Measurements from ENCODE around the gene SLC45A1.

The SLC45A1 gene

GRCh38 chr1:8352886-8353785 is 35.2 kb downstream of the SLC45A1 start:
- DNase-seq (ENCODE audit: low spot score): no peak

- DNase-seq (ENCODE audit: low spot score): no peak
Observed at GRCh38 chr1:8354038-8354437, 36.1 kb downstream of the SLC45A1 start.

GRCh38 chr1:8355439-8356255 is 37.7 kb downstream of the SLC45A1 start:
- no peak for DNase-seq (ENCODE audit: low spot score)

- DNase-seq (ENCODE audit: low spot score): no peak
Observed at GRCh38 chr1:8356256-8357209, 38.6 kb downstream of the SLC45A1 start.

- no peak for DNase-seq (ENCODE audit: low spot score)
Observed at GRCh38 chr1:8357329-8358101, 39.6 kb downstream of the SLC45A1 start.

- no peak for DNase-seq (ENCODE audit: low spot score)
Observed at GRCh38 chr1:8358241-8358896, 40.5 kb downstream of the SLC45A1 start.

- DNase-seq (ENCODE audit: low spot score): no peak
Observed at GRCh38 chr1:8358897-8359616, 41.1 kb downstream of the SLC45A1 start.

- DNase-seq (ENCODE audit: low spot score): no peak
Observed at GRCh38 chr1:8359617-8360481, 41.9 kb downstream of the SLC45A1 start.

GRCh38 chr1:8360493-8361197 is 42.7 kb downstream of the SLC45A1 start:
- no peak for DNase-seq (ENCODE audit: low spot score)

- DNase-seq (ENCODE audit: low spot score): no peak
Observed at GRCh38 chr1:8361198-8361849, 43.4 kb downstream of the SLC45A1 start.

- DNase-seq (ENCODE audit: low spot score): no peak
Observed at GRCh38 chr1:8362701-8363101, 44.8 kb downstream of the SLC45A1 start.

GRCh38 chr1:8363186-8363766 is 45.4 kb downstream of the SLC45A1 start:
- DNase-seq (ENCODE audit: low spot score): no peak

- no peak for DNase-seq (ENCODE audit: low spot score)
Observed at GRCh38 chr1:8363767-8364301, 45.9 kb downstream of the SLC45A1 start.

GRCh38 chr1:8364528-8365442 is 46.9 kb downstream of the SLC45A1 start:
- DNase-seq (ENCODE audit: low spot score): no peak

- no peak for DNase-seq (ENCODE audit: low spot score)
Observed at GRCh38 chr1:8365661-8366362, 47.9 kb downstream of the SLC45A1 start.

All from putamen (tissue), 1 donor.